ACC112 (cell line): Measurements from ENCODE around the gene INPP4B.

ENCODE experiments used
- H2AFZ ChIP-seq: fragments of 200-600 bp; sonication (generic); one replicate; pipeline ENCODE4 v1.6.0; 2017; ENCODE audit warnings: antibody characterized with exemption, low read length; ENCODE audit not compliant: unreplicated experiment
- H3K27ac ChIP-seq: fragments of 200-600 bp; sonication (generic); 2 replicates; pipeline ENCODE4 v1.5.1; 2014; ENCODE audit warnings: low read depth, mild to moderate bottlenecking, antibody characterized with exemption, low read length, moderate library complexity
- H3K27me3 ChIP-seq: fragments of 200-600 bp; sonication (generic); 2 replicates; pipeline ENCODE4 v1.6.1; 2014; ENCODE audit warnings: mild to moderate bottlenecking, antibody characterized with exemption, low read length, moderate library complexity, mixed read lengths; ENCODE audit not compliant: insufficient read depth
- H3K36me3 ChIP-seq: fragments of 200-600 bp; sonication (generic); 2 replicates; pipeline ENCODE4 v1.6.1; 2016; ENCODE audit warnings: mild to moderate bottlenecking, antibody characterized with exemption, low read length, moderate library complexity, mixed read lengths; ENCODE audit not compliant: insufficient read depth
- H3K4me1 ChIP-seq: fragments of 200-600 bp; sonication (generic); one replicate; pipeline ENCODE4 v1.6.1; 2016; ENCODE audit warnings: low read length, mixed read lengths; ENCODE audit not compliant: insufficient read depth, unreplicated experiment, control insufficient read depth
- H3K4me3 ChIP-seq: fragments of 200-600 bp; sonication (generic); 2 replicates; pipeline ENCODE4 v1.5.1; 2014; ENCODE audit warnings: mild to moderate bottlenecking, low read depth, low read length
- H3K79me2 ChIP-seq: fragments of 200-600 bp; sonication (generic); one replicate; pipeline ENCODE4 v1.6.0; 2016; ENCODE audit warnings: low read length; ENCODE audit not compliant: control insufficient read depth, unreplicated experiment, insufficient read depth

INPP4B gene

GRCh38 chr4:142631836-142632235 is 214.3 kb downstream of the INPP4B start:
- Histone ChIP-seq H3K79me2 (no peaks in the 10 kb centered on the region), H2AFZ (no peak overlapping the region), H3K27ac (no peak overlapping the region), H3K4me3 (no peak overlapping the region), H3K27me3 (no peaks in the 10 kb centered on the region), H3K4me1 (no peaks in the 10 kb centered on the region), H3K36me3 (no peaks in the 10 kb centered on the region)

- Histone ChIP-seq H3K36me3 (no peaks in the 10 kb centered on the region), H3K27ac (peak overlapping the region; percentile 86), H3K4me1 (peaks cover 25% of the 10 kb centered on the region), H3K27me3 (no peaks in the 10 kb centered on the region), H3K4me3 (no peak overlapping the region), H2AFZ (no peak overlapping the region), H3K79me2 (no peaks in the 10 kb centered on the region)
Measured at GRCh38 chr4:142615324-142615665, 230.8 kb downstream of the INPP4B start.

- peaks cover 25% of the 10 kb centered on the region for H3K4me1 ChIP-seq
- H3K79me2 ChIP-seq = no peaks in the 10 kb centered on the region
- no peaks in the 10 kb centered on the region for H3K27me3 ChIP-seq
- peak overlapping the region; percentile 86 for H3K27ac ChIP-seq
- H3K36me3 ChIP-seq = no peaks in the 10 kb centered on the region
- H3K4me3 ChIP-seq = no peak overlapping the region
- peak overlapping the region; percentile 36 for H2AFZ ChIP-seq
Measured at GRCh38 chr4:142614621-142615323, 231.3 kb downstream of the INPP4B start.

- Histone ChIP-seq H3K4me1 (no peaks in the 10 kb centered on the region), H3K36me3 (peaks cover 7% of the 10 kb centered on the region; the same call in 1 of the 2 replicates), H3K4me3 (no peak overlapping the region), H3K27ac (no peak overlapping the region), H2AFZ (no peak overlapping the region), H3K79me2 (no peaks in the 10 kb centered on the region), H3K27me3 (no peaks in the 10 kb centered on the region)
Measured at GRCh38 chr4:142607976-142608375, 238.1 kb downstream of the INPP4B start.

GRCh38 chr4:142600952-142601351 is 245.1 kb downstream of the INPP4B start:
- H3K27ac ChIP-seq = 0 out of 2 replicates have a peak overlapping the region, but pooled peaks have one; percentile 17
- peak overlapping the region; percentile 17; the same call in 1 of the 2 replicates for H3K4me3 ChIP-seq
- peaks cover 7% of the 10 kb centered on the region; the same call in 1 of the 2 replicates for H3K36me3 ChIP-seq
- H3K79me2 ChIP-seq = no peaks in the 10 kb centered on the region
- H3K4me1 ChIP-seq = no peaks in the 10 kb centered on the region
- no peaks in the 10 kb centered on the region for H3K27me3 ChIP-seq
- H2AFZ ChIP-seq = peak overlapping the region; percentile 71

GRCh38 chr4:142598132-142598531 is 248.0 kb downstream of the INPP4B start:
- H2AFZ ChIP-seq = no peak overlapping the region

GRCh38 chr4:142596595-142596994 is 249.5 kb downstream of the INPP4B start:
- Histone ChIP-seq H3K4me3 (no peak overlapping the region), H3K4me1 (no peaks in the 10 kb centered on the region), H3K27me3 (no peaks in the 10 kb centered on the region), H3K36me3 (no peaks in the 10 kb centered on the region), H3K27ac (no peak overlapping the region), H2AFZ (no peak overlapping the region), H3K79me2 (no peaks in the 10 kb centered on the region)

More at GRCh38 chr4:142598132-142598531, 248.0 kb downstream of the INPP4B start:
- H3K4me1 ChIP-seq = no peaks in the 10 kb centered on the region
- no peak overlapping the region for H3K4me3 ChIP-seq
- no peaks in the 10 kb centered on the region for H3K36me3 ChIP-seq
- no peak overlapping the region for H3K27ac ChIP-seq
- H3K79me2 ChIP-seq = no peaks in the 10 kb centered on the region
- no peaks in the 10 kb centered on the region for H3K27me3 ChIP-seq

GRCh38 chr4:142596121-142596520 is 250.0 kb downstream of the INPP4B start:
- Histone ChIP-seq H3K4me1 (no peaks in the 10 kb centered on the region), H3K79me2 (no peaks in the 10 kb centered on the region), H3K36me3 (no peaks in the 10 kb centered on the region), H3K4me3 (no peak overlapping the region), H3K27me3 (no peaks in the 10 kb centered on the region), H3K27ac (no peak overlapping the region), H2AFZ (no peak overlapping the region)

GRCh38 chr4:142595222-142595871 is 250.8 kb downstream of the INPP4B start:
- Histone ChIP-seq H3K4me3 (no peak overlapping the region), H3K79me2 (no peaks in the 10 kb centered on the region), H3K36me3 (no peaks in the 10 kb centered on the region), H3K27ac (no peak overlapping the region), H3K27me3 (no peaks in the 10 kb centered on the region), H2AFZ (no peak overlapping the region), H3K4me1 (no peaks in the 10 kb centered on the region)

- Histone ChIP-seq H2AFZ (no peak overlapping the region), H3K4me3 (no peak overlapping the region), H3K27me3 (no peaks in the 10 kb centered on the region), H3K36me3 (no peaks in the 10 kb centered on the region), H3K79me2 (no peaks in the 10 kb centered on the region), H3K4me1 (no peaks in the 10 kb centered on the region), H3K27ac (no peak overlapping the region)
Measured at GRCh38 chr4:142585411-142585810, 260.7 kb downstream of the INPP4B start.

- H3K79me2 ChIP-seq = no peaks in the 10 kb centered on the region
- H3K27ac ChIP-seq = no peak overlapping the region
- no peaks in the 10 kb centered on the region for H3K27me3 ChIP-seq
- no peak overlapping the region for H2AFZ ChIP-seq
- H3K4me1 ChIP-seq = no peaks in the 10 kb centered on the region
- no peak overlapping the region for H3K4me3 ChIP-seq
- H3K36me3 ChIP-seq = no peaks in the 10 kb centered on the region
Measured at GRCh38 chr4:142583708-142584107, 262.4 kb downstream of the INPP4B start.
